Breast epithelium (tissue), 4 donors: ENCODE measurements around the gene ST6GAL1. TPM values are rescaled to one million over a fixed set of nuclear protein-coding genes. Genes with fewer than 3 reads are reported as not detected.

ENCODE experiments used
- DNase-seq, 2 donors: peaks; one replicate each; pipeline ENCODE4 v3.0.0-alpha.2; 2019; ENCODE audit warnings: low spot score in 2 of 2
- H3K27ac ChIP-seq, 2 donors: fragments of 200-600 bp; sonication (generic) in 1 of 2; one replicate each; pipeline ENCODE4 v1.5.1; 2016 to 2019; ENCODE audit warnings: mild to moderate bottlenecking in 1 of 2
- H3K27me3 ChIP-seq, 2 donors: fragments of 200-600 bp; sonication (generic) in 1 of 2; one replicate each; pipeline versions ENCODE4 v1.5.1 to v1.6.0; 2017 to 2019; ENCODE audit warnings: control low read depth in 1 of 2, mild to moderate bottlenecking in 1 of 2
- H3K36me3 ChIP-seq: fragments of 200-600 bp; one replicate; pipeline ENCODE4 v1.5.1; 2019
- H3K4me1 ChIP-seq, 2 donors: fragments of 200-600 bp; sonication (generic); one replicate each; pipeline ENCODE4 v1.5.1; 2016 to 2019; ENCODE audit warnings: control low read depth in 1 of 2
- H3K4me3 ChIP-seq, 3 donors: fragments of 200-600 bp; sonication (generic); 1 replicate in 2 of 3; 2 replicates in 1 of 3; pipeline ENCODE4 v1.5.1; 2016 to 2019; ENCODE audit warnings: mild to moderate bottlenecking in 3 of 3, moderate library complexity in 2 of 3
- H3K9me3 ChIP-seq, 2 donors: fragments of 200-600 bp; sonication (generic) in 1 of 2; one replicate each; pipeline ENCODE4 v1.5.1; 2016 to 2019; ENCODE audit warnings: control low read depth in 1 of 2
- POLR2A ChIP-seq: fragments of 450-650 bp; IDR thresholded peaks from one replicate; pipeline ENCODE4 v1.6.1; 2016; ENCODE audit warnings: antibody characterized with exemption, mild to moderate bottlenecking, moderate library complexity
- POLR2AphosphoS5 ChIP-seq, 3 donors: sonication (generic); formaldehyde crosslinking; IDR thresholded peaks; one replicate each; pipeline ENCODE4 v1.6.1; 2017; ENCODE audit warnings: antibody characterized with exemption in 3 of 3
- intact Hi-C: fragments of 100-400 bp; cut with DNase I; formaldehyde crosslinking; loops from one replicate; pipeline ENCODE4 v1.15.1; 2023; ENCODE audit warnings: low total_unique reads
- total RNA-seq, 3 donors: library from RNA; depleted of rRNA; stranded (reverse); fragments of >200 nt; gene quantifications; one replicate each; pipeline ENCODE4 v1.1.0, GENCODE V29; 2016
- TF ChIP-seq, protein P1 (sequence below), 3 donors: fragments of 450-650 bp; IDR thresholded peaks; one replicate each; pipeline ENCODE4 v1.5.1; 2016 to 2017; ENCODE audit warnings: antibody characterized with exemption in 3 of 3, mild to moderate bottlenecking in 3 of 3, moderate library complexity in 3 of 3

Gene ST6GAL1
- total RNA-seq, 3 donors from 2014 or later = 28.5 to 79.6 (median 42.3) TPM

DNA sequence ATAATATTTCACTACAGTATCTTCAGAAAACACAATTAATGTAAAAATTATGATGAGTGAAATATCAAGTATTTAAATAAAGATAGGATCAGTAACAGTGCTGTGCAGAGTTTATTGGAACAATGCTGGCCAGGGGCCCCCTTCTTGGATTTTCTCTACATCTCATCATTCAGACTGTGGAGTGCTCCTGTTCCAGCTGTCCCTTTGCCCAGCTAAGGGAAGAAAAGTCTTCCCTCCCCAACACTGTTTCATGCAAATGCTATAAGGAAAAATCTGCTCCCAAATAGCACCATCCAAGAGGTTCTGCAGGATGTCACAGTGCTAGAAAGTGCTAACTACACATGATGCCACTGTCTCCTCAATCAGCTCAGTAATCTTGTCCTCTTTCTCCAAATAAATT, 144.5 kb downstream of the ST6GAL1 start:
- intact Hi-C loops = no loop called here
- Histone ChIP-seq H3K27ac (no peak overlapping the region), H3K4me3 (no peak overlapping the region), H3K27me3 (no peaks in the 10 kb centered on the region), H3K9me3 (no peaks in the 10 kb centered on the region), H3K4me1 (no peaks in the 10 kb centered on the region), H3K36me3 (no peaks in the 10 kb centered on the region)
- no peak for DNase-seq
- TF ChIP-seq, protein P1, sequence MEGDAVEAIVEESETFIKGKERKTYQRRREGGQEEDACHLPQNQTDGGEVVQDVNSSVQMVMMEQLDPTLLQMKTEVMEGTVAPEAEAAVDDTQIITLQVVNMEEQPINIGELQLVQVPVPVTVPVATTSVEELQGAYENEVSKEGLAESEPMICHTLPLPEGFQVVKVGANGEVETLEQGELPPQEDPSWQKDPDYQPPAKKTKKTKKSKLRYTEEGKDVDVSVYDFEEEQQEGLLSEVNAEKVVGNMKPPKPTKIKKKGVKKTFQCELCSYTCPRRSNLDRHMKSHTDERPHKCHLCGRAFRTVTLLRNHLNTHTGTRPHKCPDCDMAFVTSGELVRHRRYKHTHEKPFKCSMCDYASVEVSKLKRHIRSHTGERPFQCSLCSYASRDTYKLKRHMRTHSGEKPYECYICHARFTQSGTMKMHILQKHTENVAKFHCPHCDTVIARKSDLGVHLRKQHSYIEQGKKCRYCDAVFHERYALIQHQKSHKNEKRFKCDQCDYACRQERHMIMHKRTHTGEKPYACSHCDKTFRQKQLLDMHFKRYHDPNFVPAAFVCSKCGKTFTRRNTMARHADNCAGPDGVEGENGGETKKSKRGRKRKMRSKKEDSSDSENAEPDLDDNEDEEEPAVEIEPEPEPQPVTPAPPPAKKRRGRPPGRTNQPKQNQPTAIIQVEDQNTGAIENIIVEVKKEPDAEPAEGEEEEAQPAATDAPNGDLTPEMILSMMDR (IDR thresholded peaks at IDR 0.05) = no peak
- no peak for TF ChIP-seq POLR2A

DNA sequence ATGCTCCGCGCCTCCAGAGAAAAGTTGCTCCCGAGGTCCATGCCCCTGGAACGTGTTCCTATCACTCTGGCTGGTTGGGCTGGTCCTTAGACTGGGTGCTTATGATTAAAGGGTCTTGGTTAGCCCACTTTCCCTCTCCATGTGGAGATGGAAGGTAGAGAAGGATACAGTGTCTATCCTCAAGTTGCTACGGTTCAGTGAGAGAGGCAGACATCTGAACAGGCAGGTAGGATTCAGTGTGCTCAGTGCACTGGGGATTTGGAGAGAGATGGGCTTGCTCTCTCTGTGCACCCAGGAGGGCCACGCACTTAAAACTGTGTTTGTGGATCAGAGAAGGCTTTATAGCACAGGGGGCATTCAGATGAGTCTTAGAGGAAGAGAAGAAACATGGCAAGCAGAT, 146.0 kb downstream of the ST6GAL1 start:
- H3K27me3 ChIP-seq = no peaks in the 10 kb centered on the region
- no peak for DNase-seq
- no peak overlapping the region for H3K4me3 ChIP-seq
- no peaks in the 10 kb centered on the region for H3K4me1 ChIP-seq
- intact Hi-C loops = no loop called here
- TF ChIP-seq POLR2AphosphoS5 (IDR thresholded peaks at IDR 0.05) (no peak), POLR2A (no peak)
- TF ChIP-seq, protein P1 (IDR thresholded peaks at IDR 0.05) = no peak
- no peaks in the 10 kb centered on the region for H3K36me3 ChIP-seq
- no peak overlapping the region for H3K27ac ChIP-seq
- no peaks in the 10 kb centered on the region for H3K9me3 ChIP-seq

DNA sequence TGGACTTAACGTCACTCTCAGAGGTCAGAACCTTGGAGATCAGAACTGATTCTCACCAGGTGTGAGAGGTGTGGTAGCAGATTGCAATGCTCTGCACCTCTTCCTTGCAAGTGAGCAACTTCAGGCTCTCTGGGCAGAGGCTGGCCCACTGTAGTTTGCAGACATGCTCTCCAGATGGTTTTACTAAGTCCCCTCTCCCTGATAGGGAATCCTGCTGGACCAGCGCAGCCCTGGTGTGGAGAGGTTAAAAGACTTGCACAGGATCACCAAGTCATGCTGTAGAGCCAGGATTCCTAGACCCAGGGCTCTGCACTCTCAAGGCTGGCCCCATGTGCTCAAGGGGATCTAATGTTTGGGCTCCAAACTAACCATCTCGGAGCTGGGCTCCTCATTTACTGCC, 146.8 kb downstream of the ST6GAL1 start:
- Histone ChIP-seq H3K27ac (no peak overlapping the region), H3K27me3 (no peaks in the 10 kb centered on the region), H3K9me3 (no peaks in the 10 kb centered on the region), H3K4me3 (no peak overlapping the region), H3K4me1 (no peaks in the 10 kb centered on the region), H3K36me3 (no peaks in the 10 kb centered on the region)
- TF ChIP-seq, protein P1 (IDR thresholded peaks at IDR 0.05) = no peak
- no peak for TF ChIP-seq POLR2AphosphoS5 (IDR thresholded peaks at IDR 0.05)
- no peak for TF ChIP-seq POLR2A
- DNase-seq = no peak
- intact Hi-C loops = no loop called here

DNA sequence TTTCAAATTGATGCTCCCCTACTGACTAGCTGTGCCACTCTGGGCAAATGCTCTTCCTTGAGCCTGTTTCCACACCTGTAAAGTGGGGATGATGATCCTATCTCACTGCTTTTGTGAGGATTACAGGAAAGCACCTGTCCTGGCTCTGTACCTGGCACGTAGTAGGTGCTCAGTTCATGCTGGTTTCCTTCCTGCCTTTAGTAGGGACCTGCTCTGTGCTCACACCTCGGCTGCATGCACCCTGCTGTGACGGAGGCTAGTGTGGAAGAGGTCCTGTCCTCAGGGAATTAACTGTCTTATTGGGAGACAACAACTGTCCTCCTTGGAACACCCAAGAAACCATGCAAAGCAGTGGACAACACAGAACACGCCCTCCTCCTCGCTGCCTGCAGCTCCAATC, 147.2 kb downstream of the ST6GAL1 start:
- TF ChIP-seq POLR2A (no peak), POLR2AphosphoS5 (IDR thresholded peaks at IDR 0.05) (no peak)
- TF ChIP-seq, protein P1 (IDR thresholded peaks at IDR 0.05) = no peak
- Histone ChIP-seq H3K27me3 (no peaks in the 10 kb centered on the region), H3K27ac (no peak overlapping the region), H3K4me3 (no peak overlapping the region), H3K9me3 (no peaks in the 10 kb centered on the region), H3K36me3 (no peaks in the 10 kb centered on the region), H3K4me1 (no peaks in the 10 kb centered on the region)
- DNase-seq = no peak
- intact Hi-C loops = no loop called here

DNA sequence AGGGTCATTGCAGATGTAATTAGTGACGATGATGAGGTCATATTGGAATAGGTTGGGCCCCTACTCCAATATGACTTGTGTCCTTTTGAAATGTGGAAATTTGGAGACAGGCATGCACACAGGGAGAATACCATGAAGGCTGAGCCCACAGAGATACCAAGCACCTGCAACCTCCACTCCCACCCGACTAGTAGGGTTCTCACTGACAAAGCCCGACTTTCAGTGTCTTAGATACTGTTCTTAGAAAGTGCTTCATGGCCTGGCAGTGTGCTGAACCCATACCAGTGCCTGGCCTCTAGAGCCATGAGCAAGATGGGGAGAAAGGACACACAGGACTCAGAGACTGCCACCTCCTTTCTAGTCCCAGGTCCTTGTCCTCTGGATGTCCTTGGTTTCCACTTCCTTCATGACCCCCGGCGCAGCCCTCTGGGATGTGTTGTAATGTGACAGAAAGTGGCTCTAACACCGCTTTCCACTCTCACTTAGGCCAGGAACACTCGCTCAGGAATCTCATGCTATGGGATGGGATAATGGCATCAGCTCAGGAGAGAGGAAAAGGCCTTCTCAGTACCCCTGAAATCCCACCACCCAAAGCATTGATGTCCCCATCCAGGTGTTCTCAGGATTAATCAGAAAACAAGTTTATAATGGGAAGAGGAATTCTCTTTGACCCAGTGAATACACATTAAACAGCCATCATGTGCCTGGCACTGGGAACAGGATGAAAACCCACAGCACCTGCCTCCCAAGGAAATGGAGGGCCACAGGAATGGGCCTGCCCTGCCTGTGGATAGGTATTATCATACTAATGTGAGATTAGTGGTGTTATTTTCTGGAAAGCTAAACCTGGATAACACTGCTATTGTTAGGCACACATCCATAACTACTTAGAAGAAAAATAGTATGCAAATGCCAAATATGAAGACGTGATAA, 149.0 kb downstream of the ST6GAL1 start:
- no peaks in the 10 kb centered on the region for H3K27me3 ChIP-seq
- H3K4me1 ChIP-seq = no peaks in the 10 kb centered on the region
- H3K4me3 ChIP-seq = no peak overlapping the region
- intact Hi-C loops = no loop called here
- no peak for DNase-seq
- H3K27ac ChIP-seq = no peak overlapping the region
- no peaks in the 10 kb centered on the region for H3K36me3 ChIP-seq
- no peaks in the 10 kb centered on the region for H3K9me3 ChIP-seq
- no peak for TF ChIP-seq POLR2A
- TF ChIP-seq POLR2AphosphoS5 (IDR thresholded peaks at IDR 0.05) = no peak
- TF ChIP-seq, protein P1 (IDR thresholded peaks at IDR 0.05) = no peak
